IPS-18a (cell line): Measurements from ENCODE around the gene ZNF641.

ENCODE experiments used
- H3K27ac ChIP-seq: one replicate; pipeline ENCODE4 v1.5.1; 2013; ENCODE audit warnings: low read length
- H3K27me3 ChIP-seq: one replicate; pipeline ENCODE4 v1.6.1; 2013; ENCODE audit warnings: mild to moderate bottlenecking, low read length; ENCODE audit not compliant: control insufficient read depth, insufficient read depth
- H3K36me3 ChIP-seq: one replicate; pipeline ENCODE4 v1.6.1; 2013; ENCODE audit warnings: low read depth, low read length; ENCODE audit not compliant: control insufficient read depth
- H3K4me1 ChIP-seq: one replicate; pipeline ENCODE4 v1.6.1; 2013; ENCODE audit warnings: low read depth, low read length; ENCODE audit not compliant: control insufficient read depth
- H3K4me3 ChIP-seq: one replicate; pipeline ENCODE4 v1.5.1; 2013; ENCODE audit warnings: low read length
- H3K9ac ChIP-seq: one replicate; pipeline ENCODE4 v1.6.1; 2013; ENCODE audit warnings: mild to moderate bottlenecking, low read length, moderate library complexity
- H3K9me3 ChIP-seq: one replicate; pipeline ENCODE4 v1.6.1; 2013; ENCODE audit warnings: low read depth, low read length; ENCODE audit not compliant: control insufficient read depth

ZNF641 gene

GRCh38 chr12:48291511-48291910, 59.2 kb downstream of the ZNF641 start:
- Histone ChIP-seq H3K4me1 (peaks cover 4% of the 10 kb centered on the region), H3K27ac (no peak overlapping the region), H3K9ac (no peak overlapping the region), H3K9me3 (no peaks in the 10 kb centered on the region), H3K4me3 (no peak overlapping the region), H3K36me3 (no peaks in the 10 kb centered on the region), H3K27me3 (no peaks in the 10 kb centered on the region)

DNA sequence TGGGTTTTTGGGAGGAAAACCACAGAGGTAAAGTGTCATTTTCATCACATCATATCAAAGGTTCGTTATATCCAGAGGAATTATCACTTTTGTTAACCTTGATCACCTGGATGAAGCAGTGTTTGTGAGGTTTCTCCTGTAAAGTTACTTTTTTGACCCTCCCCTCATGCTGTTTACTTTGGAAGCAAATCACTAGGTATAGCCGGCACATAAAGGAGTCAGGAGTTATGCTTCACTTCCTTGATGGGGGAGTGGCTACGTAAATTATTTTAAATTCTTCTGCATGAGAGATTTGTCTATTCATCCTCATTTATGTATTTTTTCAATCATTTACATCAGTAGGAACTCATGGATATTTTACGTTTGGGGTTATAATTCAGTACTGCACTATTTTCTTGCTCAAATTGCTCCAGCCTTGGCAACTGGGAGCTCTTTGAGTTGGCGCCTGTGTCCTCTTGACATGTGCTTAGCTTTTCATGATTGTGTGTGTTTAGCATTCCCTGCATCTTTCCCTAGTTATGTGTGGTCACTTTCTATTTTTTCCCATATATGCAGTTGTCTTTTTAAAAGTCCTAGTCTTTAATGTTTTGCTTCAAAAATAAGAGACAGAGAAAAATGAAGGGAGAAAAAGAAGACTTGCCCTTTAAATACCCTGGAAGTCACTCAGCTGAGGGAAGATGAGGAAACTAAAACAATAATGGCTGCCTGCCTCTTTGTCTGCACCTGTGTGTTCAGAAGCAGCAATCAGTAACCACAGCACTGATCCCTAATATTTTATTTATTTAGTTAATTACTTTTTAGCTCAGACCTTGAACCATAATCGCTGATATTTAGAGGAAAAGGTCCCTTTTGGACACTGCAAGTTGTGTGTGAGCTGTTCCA, 62.1 kb downstream of the ZNF641 start:
- Histone ChIP-seq H3K27ac (no peak overlapping the region), H3K9ac (no peak overlapping the region), H3K27me3 (peaks cover 7% of the 10 kb centered on the region), H3K4me3 (no peak overlapping the region), H3K9me3 (no peaks in the 10 kb centered on the region), H3K36me3 (no peaks in the 10 kb centered on the region), H3K4me1 (no peaks in the 10 kb centered on the region)
